CD1c-positive myeloid dendritic cell (primary cell): ENCODE measurements around the gene APOM.

Experiments used
- DNase-seq: peaks from one replicate; pipeline ENCODE4 v3.0.0-alpha.2; 2016; ENCODE audit errors: extremely low spot score

APOM gene

GRCh38 chr6:31705931-31706330, 50.2 kb downstream of the APOM start:
- DNase-seq = no peak

- DNase-seq = no peak
Observed at GRCh38 chr6:31706599-31706998, 50.9 kb downstream of the APOM start, which contains the start of gene LY6G6F. Gene LY6G6F (plus strand): TSS chr6:31706866. CDS start chr6:31706907, 41 bp downstream.

- DNase-seq = no peak
Observed at GRCh38 chr6:31707701-31708100, 52.0 kb downstream of the APOM start.
